ENCODE measurements around the gene GP1BB. TPM values are rescaled to one million over a fixed set of nuclear protein-coding genes. Genes with fewer than 3 reads are reported as not detected.

Gene GP1BB
- total RNA-seq, 1 donor from 2014 or later, result 8.8 TPM

- no peak for DNase-seq (ENCODE audit: extremely low read depth, low read depth, low spot score)
These were observed 31.4 kb downstream of the GP1BB start for GRCh38 chr22:19754701-19755144.

- DNase-seq (ENCODE audit: extremely low read depth, low read depth, low spot score), result no peak
These were observed 31.9 kb downstream of the GP1BB start for GRCh38 chr22:19755145-19755710.

GRCh38 chr22:19755722-19756287 is 32.5 kb downstream of the GP1BB start:
- no peak for DNase-seq (ENCODE audit: extremely low read depth, low read depth, low spot score)

- no peak for DNase-seq (ENCODE audit: extremely low read depth, low read depth, low spot score)
These were observed 33.2 kb downstream of the GP1BB start for GRCh38 chr22:19756288-19757128.

GRCh38 chr22:19757140-19757984 is 34.0 kb downstream of the GP1BB start:
- DNase-seq (ENCODE audit: extremely low read depth, low read depth, low spot score), result no peak

- no peak for DNase-seq (ENCODE audit: extremely low read depth, low read depth, low spot score)
These were observed 34.9 kb downstream of the GP1BB start for GRCh38 chr22:19757985-19758895.

- DNase-seq (ENCODE audit: extremely low read depth, low read depth, low spot score), result no peak
These were observed 35.6 kb downstream of the GP1BB start for GRCh38 chr22:19758896-19759426.

GRCh38 chr22:19759427-19760057 is 36.2 kb downstream of the GP1BB start:
- DNase-seq (ENCODE audit: extremely low read depth, low read depth, low spot score), result no peak

- DNase-seq (ENCODE audit: extremely low read depth, low read depth, low spot score), result no peak
These were observed 37.0 kb downstream of the GP1BB start, which contains the start of gene TBX1 for GRCh38 chr22:19760058-19760950. Gene TBX1, plus strand, starts transcription at chr22:19760778. Its CDS starts 66 bp downstream, at chr22:19760844.

GRCh38 chr22:19760951-19761724 is 37.8 kb downstream of the GP1BB start:
- no peak for DNase-seq (ENCODE audit: extremely low read depth, low read depth, low spot score)

GRCh38 chr22:19761725-19762567 is 38.6 kb downstream of the GP1BB start:
- DNase-seq (ENCODE audit: extremely low read depth, low read depth, low spot score), result no peak

GRCh38 chr22:19762568-19763457 is 39.5 kb downstream of the GP1BB start:
- DNase-seq (ENCODE audit: extremely low read depth, low read depth, low spot score), result no peak

- no peak for DNase-seq (ENCODE audit: extremely low read depth, low read depth, low spot score)
These were observed 40.3 kb downstream of the GP1BB start for GRCh38 chr22:19763458-19764298.

- no peak for DNase-seq (ENCODE audit: extremely low read depth, low read depth, low spot score)
These were observed 40.9 kb downstream of the GP1BB start for GRCh38 chr22:19764299-19764593.
